IPS-15b (cell line): ENCODE results near the gene TBC1D8.

ENCODE experiments used
- H3K27me3 ChIP-seq: one replicate; pipeline ENCODE4 v1.6.1; 2013; ENCODE audit warnings: low read length; ENCODE audit not compliant: control insufficient read depth, insufficient read depth
- H3K36me3 ChIP-seq: one replicate; pipeline ENCODE4 v1.6.1; 2013; ENCODE audit warnings: low read length; ENCODE audit not compliant: control insufficient read depth, insufficient read depth
- H3K4me1 ChIP-seq: one replicate; pipeline ENCODE4 v1.6.1; 2013; ENCODE audit warnings: mild to moderate bottlenecking, low read length; ENCODE audit not compliant: control insufficient read depth, insufficient read depth
- H3K4me3 ChIP-seq: one replicate; pipeline ENCODE4 v1.5.1; 2013; ENCODE audit warnings: low read depth, low read length
- H3K9ac ChIP-seq: one replicate; pipeline ENCODE4 v1.6.1; 2013; ENCODE audit warnings: low read depth, mild to moderate bottlenecking, low read length
- H3K9me3 ChIP-seq: one replicate; pipeline ENCODE4 v1.6.1; 2013; ENCODE audit warnings: mild to moderate bottlenecking, low read length; ENCODE audit not compliant: control insufficient read depth, insufficient read depth

Gene TBC1D8

DNA sequence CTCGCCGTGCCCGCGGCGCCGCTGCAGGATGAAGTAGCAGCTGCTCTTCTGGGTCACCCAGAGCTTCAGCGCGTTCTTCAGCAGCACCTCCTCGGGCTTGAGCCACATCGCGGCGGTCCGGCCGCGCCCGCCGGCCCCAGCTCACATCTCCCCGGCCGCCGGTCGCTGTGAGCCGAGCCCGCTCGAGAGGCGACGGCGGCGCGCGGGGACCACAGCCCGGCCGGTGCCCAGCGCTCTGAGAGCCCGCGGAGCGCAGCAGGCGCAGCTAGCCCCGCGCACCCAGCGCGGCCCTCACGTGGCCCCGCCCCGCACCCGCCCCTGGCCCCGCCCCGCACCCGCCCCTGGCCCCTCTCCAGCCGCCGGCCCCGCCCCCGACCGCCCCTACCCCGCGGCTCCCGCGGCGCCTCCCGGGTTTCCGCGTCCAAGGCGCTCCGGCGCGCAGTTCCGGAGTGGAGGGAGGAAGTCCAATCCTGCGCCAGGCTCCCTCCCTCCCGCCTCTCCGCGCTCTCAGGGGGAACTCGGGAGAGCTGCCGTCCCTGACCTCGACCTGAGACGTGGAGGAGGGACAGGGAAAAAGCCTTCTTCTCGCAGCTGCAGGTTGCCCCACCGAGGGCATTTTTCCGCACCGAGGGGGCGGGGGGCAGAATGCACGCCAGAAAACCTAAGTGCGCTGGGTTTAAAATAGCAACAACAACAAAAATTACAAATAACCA lies at the start of gene TBC1D8:
Gene TBC1D8, minus strand, starts transcription at position 237 of the 713 bp plus-strand sequence. Its CDS starts 129 bp downstream, at position 108.
- Histone ChIP-seq H3K9ac (peak within 1 kb of the TSS; percentile 77), H3K27me3 (peaks cover 8% of the 10 kb centered on the region), H3K9me3 (no peaks in the 10 kb centered on the region), H3K4me1 (peaks cover 23% of the 10 kb centered on the region), H3K4me3 (peak within 1 kb of the TSS; percentile 83), H3K36me3 (no peaks in the 10 kb centered on the region)

DNA sequence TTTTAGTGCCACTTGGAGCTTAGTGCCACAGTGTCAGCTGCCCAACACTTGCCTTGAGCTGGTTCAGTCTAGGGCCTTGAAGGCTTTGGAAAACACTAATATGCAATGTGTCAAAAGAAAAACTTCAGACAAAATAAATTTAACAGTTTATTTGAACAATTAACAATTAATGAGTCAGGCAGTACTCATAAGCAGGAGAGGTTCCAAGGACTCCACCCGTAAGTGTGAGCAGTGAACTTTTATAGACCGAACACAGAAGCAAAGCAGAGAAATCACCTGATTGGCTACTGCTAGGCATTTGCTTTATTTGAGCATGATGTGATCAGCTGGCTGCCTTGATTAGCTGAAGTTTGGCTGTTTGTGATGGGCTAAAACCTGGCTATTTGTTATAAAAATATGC lies 49.5 kb upstream of the TBC1D8 start:
- Histone ChIP-seq H3K27me3 (no peaks in the 10 kb centered on the region), H3K9me3 (no peaks in the 10 kb centered on the region), H3K4me1 (no peaks in the 10 kb centered on the region), H3K4me3 (no peak overlapping the region), H3K36me3 (no peaks in the 10 kb centered on the region), H3K9ac (no peak overlapping the region)

DNA sequence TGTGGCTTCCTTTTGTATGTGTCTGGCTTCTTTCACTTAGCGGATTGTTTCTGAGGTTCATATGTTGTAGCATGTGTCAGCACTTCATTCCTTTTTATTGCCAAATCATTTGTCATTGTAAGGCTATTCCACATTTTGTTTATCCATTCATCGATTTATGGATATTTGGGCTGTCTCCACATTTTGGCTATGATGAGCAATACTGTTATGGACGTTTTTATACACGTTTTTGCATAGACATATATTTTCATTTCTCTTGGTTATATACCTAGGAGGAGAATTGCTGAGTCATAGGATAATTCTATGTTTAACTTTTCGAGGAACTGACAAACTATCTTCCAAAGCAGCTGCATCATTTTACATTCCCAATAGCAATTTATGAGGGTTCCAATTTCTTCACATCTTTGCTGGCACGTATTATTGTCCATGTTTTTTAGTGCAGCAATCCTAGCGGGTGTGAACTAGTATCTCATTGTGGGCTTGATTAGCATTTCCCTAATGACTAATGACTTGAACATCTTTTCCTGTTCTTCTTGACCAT lies 48.1 kb upstream of the TBC1D8 start:
- H3K27me3 ChIP-seq = no peaks in the 10 kb centered on the region
- H3K4me3 ChIP-seq = no peak overlapping the region
- no peaks in the 10 kb centered on the region for H3K36me3 ChIP-seq
- H3K9ac ChIP-seq = no peak overlapping the region
- H3K4me1 ChIP-seq = no peaks in the 10 kb centered on the region
- H3K9me3 ChIP-seq = no peaks in the 10 kb centered on the region

DNA sequence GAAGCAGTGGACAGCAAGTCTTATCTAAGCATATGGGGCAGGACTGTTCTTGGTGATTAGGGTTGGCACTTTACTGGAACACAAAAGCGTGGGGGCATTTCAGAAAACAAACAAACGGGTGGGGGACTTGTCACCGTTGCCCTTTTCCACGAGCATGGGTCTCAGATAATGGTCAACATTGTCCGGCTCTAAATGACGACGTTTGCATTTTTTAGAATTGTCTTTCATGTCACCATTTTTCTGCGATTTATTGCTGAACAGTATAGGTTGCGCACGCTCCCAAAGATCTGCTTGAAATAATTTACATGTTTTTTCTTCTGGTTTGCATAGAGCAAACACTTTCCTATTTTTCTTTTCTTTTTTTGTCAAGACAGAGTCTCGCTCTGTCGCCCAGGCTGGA lies 46.6 kb upstream of the TBC1D8 start:
- Histone ChIP-seq H3K27me3 (no peaks in the 10 kb centered on the region), H3K4me1 (no peaks in the 10 kb centered on the region), H3K4me3 (no peak overlapping the region), H3K36me3 (no peaks in the 10 kb centered on the region), H3K9me3 (no peaks in the 10 kb centered on the region), H3K9ac (no peak overlapping the region)

DNA sequence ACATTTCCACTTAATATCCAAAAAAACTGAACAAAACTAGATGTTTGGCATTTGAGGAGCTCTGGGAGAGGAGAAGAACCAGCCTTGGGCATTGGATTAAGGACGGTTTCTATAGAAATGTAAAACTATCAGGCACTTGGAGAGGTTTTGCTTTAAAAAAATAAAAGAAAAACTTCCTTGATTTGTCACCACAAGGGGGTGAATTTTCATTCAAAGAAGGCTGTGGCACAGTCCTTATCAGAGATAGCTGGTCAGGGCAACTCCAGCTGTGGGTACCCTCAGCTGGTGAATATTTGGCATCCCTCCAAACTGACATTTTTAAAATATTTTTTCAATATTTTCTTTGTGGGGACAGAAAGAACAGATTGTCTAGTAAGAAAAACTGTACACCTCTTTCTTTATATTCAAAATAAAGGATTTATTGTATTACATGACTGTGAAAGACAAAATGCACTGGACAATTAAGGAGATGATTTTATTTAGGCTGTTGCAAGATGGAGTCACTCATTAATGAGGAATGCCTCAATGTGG lies 46.1 kb upstream of the TBC1D8 start:
- Histone ChIP-seq H3K27me3 (no peaks in the 10 kb centered on the region), H3K4me1 (no peaks in the 10 kb centered on the region), H3K36me3 (no peaks in the 10 kb centered on the region), H3K4me3 (no peak overlapping the region), H3K9ac (no peak overlapping the region), H3K9me3 (no peaks in the 10 kb centered on the region)

DNA sequence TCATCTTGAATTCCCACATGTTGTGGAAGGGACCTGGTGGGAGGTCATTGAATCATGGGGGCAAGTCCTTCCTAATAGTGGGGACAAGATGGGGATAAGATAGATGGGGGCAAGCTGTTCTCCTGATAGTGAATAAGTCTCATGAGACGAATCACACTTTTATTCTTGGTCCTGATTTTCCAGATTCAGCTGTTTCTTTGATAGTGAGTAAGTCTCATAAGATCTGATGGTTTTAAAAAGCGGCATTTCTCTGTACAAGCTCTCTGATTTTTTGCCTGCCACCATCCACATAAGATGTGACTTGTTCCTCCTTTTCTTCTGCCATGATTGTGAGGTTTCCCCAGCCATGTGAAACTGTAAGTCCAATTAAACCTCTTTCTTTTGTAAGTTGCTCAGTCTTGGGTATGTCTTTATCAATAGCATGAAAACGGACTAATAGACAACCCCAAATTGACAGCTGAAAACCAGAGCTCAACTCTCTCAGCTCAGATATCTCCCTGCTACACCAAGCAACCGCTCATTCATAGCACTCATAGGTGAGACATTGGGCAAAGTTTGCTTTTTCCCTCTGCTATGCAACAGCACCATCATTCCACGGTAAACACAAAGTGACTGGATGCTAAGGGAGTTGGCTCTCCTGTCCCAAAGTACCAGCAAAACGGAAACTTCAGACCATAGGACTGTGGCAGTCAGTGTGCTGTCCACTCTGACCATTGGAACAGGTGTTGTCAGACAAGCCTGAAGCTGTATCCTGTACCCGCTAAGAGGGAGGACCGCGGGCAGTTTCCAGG lies 44.9 kb upstream of the TBC1D8 start:
- Histone ChIP-seq H3K4me1 (peaks cover under 1% of the 10 kb centered on the region), H3K36me3 (no peaks in the 10 kb centered on the region), H3K9ac (no peak overlapping the region), H3K4me3 (no peak overlapping the region), H3K9me3 (no peaks in the 10 kb centered on the region), H3K27me3 (no peaks in the 10 kb centered on the region)

DNA sequence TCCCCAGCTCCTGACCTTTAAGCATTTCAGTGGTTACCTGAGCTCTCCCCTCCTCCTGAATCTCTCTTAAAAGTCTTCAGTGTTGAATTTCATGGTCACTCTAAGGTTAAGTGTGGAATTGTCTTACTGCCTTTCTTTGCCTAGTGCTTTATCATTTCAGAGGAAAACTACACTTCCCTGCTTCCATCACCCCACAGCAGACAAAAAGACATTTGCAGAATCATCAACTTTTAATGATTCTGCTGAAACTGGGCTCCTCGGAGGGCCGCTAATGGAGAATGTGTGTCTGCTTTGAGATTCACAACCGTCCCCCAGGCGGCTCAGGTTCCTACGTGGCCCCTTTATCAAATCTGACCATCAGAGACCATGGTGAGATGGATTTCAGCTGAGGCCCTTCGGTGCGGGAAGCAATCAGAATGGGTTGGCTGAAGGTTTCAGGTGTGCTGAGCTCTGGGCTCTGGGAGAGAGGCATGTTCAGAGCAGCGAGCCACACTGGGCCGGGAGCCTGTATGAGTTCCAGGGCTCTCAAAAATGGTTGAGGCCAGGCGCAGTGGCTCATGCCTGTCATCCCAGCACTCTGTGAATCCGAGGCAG lies 41.9 kb upstream of the TBC1D8 start:
- no peak overlapping the region for H3K9ac ChIP-seq
- H3K27me3 ChIP-seq = no peaks in the 10 kb centered on the region
- H3K4me1 ChIP-seq = peaks cover 4% of the 10 kb centered on the region
- H3K36me3 ChIP-seq = no peaks in the 10 kb centered on the region
- H3K9me3 ChIP-seq = no peaks in the 10 kb centered on the region
- no peak overlapping the region for H3K4me3 ChIP-seq

DNA sequence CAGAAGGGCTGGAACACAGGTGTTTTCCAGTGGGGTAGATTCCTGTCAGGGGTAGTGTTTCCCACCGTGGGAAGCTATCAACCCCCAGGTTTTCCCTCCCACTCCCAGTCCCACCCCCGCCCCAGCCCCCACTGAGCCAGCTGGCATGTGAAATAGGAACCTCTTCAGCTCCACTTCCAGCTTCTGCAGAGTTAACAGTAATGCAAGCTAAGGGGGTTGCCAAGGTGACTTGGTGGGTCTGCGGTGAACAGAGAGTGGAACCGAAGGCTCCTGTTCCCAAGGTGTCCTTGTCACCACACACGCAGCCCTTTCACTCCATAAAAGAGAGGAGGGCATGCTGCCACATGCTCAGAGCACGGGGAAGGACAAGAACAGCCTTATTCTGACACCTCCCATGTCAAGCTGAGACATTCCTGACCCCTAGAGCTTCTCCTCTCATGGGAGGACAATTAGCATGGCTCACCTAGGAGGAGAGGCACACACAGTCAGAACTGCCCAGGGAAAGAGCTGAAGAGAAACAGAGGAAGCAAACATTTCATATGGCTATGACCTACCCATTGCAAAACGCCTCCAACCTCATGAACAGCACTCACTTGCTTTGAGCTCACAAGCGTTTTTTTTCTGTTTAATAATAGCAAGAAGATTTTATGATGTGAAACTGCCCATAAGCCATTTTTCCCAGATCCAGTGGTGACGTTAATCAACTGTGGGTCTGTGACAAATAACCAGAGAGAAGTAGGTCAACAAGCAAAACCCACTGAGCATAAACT lies 39.8 kb upstream of the TBC1D8 start:
- Histone ChIP-seq H3K27me3 (no peaks in the 10 kb centered on the region), H3K36me3 (no peaks in the 10 kb centered on the region), H3K4me3 (no peak overlapping the region), H3K4me1 (peaks cover 4% of the 10 kb centered on the region), H3K9ac (no peak overlapping the region), H3K9me3 (no peaks in the 10 kb centered on the region)

DNA sequence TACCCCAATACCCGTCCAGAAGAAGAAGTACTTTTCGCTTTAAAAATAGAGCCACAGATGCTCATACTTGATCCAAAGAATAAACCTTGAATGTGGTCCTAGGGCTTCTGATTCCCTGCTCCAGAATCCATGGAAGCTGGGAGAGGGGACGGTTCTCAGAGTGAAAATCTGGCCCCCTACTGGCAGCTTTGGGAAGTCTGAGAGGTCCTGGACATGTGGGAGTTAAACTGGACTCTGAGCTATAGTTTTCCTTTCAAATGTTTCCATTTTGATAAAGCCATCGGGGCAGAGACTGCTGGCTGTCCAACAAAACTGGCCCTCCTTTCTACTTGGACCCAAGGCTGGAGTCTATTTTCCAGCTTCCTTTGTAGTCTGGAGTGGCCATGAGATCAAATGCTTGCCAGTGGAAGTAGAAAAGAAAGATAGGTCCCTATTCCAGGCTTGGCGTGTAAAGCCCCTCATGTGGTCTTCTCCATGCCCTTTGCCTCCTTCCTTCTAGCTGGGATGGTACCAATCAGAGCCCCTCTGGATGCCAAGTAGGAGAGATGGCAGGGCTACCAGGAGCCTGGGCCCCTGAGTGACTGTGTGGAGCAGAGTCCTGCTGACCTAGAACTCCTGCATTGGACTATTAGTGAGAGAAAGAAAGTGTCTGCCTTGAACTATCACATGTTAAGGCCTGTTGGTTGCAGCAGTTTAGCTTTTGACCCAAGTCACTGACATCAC lies 37.7 kb upstream of the TBC1D8 start:
- H3K27me3 ChIP-seq = no peaks in the 10 kb centered on the region
- no peaks in the 10 kb centered on the region for H3K36me3 ChIP-seq
- no peak overlapping the region for H3K4me3 ChIP-seq
- no peaks in the 10 kb centered on the region for H3K9me3 ChIP-seq
- peaks cover 8% of the 10 kb centered on the region for H3K4me1 ChIP-seq
- H3K9ac ChIP-seq = no peak overlapping the region

DNA sequence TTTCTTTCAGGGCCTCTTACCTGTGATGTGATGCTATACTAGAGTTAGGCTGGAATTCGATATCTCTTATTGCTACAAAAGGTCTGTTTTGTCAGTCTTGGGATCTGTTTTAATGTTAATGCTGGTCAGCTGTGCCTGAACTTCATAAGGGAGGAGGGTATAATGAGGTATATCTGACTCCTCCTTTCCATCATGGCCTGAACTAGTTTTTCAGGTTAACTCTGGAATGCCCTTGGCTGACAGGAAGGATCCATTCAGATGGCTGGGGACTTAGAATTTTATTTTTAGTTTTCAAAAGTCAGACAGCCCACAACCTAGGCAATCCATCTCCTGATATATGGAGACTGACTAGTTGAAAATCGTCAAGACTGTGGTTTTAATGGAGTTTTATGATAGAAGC lies 35.9 kb upstream of the TBC1D8 start:
- no peaks in the 10 kb centered on the region for H3K36me3 ChIP-seq
- H3K27me3 ChIP-seq = no peaks in the 10 kb centered on the region
- H3K4me3 ChIP-seq = no peak overlapping the region
- no peak overlapping the region for H3K9ac ChIP-seq
- H3K4me1 ChIP-seq = peaks cover 8% of the 10 kb centered on the region
- no peaks in the 10 kb centered on the region for H3K9me3 ChIP-seq
